SW480 (cell line): ENCODE data around the gene EFNB2.

ENCODE experiments used
- DNase-seq: peaks from one replicate; pipeline ENCODE4 v3.0.0-alpha.2; 2016; ENCODE audit warnings: low spot score

Gene EFNB2

GRCh38 chr13:106449096-106449495 is 86.4 kb downstream of the EFNB2 start:
- DNase-seq = no peak

- DNase-seq = no peak
Measured at GRCh38 chr13:106445996-106446395, 89.5 kb downstream of the EFNB2 start.

- DNase-seq = no peak
Measured at GRCh38 chr13:106443607-106444322, 91.7 kb downstream of the EFNB2 start.

DNA sequence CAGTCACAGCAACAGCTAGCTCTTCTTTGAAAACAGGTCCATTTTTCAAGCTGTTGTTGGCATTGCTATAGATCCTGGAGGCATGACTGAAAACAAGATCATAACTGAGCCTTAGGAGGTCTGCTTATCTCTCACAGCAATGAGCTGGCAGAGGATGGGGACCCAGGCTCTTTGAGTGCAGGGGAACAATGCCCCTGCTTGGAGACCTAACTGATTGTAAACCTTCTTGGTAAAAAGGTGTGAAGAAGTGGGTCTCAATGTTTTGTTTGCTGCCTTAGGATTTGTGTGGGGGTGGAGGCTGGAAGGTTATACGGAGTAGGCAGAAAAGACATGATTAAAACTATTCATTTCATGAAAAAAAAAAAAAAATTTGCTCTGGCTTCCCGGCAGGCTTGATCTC is 94.6 kb downstream of the EFNB2 start:
- no peak for DNase-seq
